H9 (cell line): Measurements from ENCODE around the gene FPR1. TPM values are rescaled to one million over a fixed set of nuclear protein-coding genes. Genes with fewer than 3 reads are reported as not detected.

Experiments used
- DNase-seq: peaks from one replicate; pipeline ENCODE4 v3.0.0-alpha.2; 2017
- H2AFZ ChIP-seq: one replicate; pipeline ENCODE4 v1.6.1; 2013; ENCODE audit warnings: mild to moderate bottlenecking, low read length, control low read depth, moderate library complexity
- H2AK5ac ChIP-seq: 2 replicates; pipeline ENCODE4 v1.6.1; 2013; ENCODE audit warnings: low read length, control low read depth, mixed read lengths; ENCODE audit not compliant: insufficient read length
- H2BK120ac ChIP-seq: one replicate; pipeline ENCODE4 v1.6.1; 2013; ENCODE audit warnings: low read depth, mild to moderate bottlenecking, low read length, control low read depth, inconsistent platforms; ENCODE audit not compliant: poor library complexity, severe bottlenecking
- H2BK12ac ChIP-seq: 2 replicates; pipeline ENCODE4 v1.6.1; 2013; ENCODE audit warnings: low read length, control low read depth, mixed read lengths, low read depth; ENCODE audit not compliant: insufficient read length
- H2BK15ac ChIP-seq: 2 replicates; pipeline ENCODE4 v1.6.1; 2013; ENCODE audit warnings: low read depth, low read length, control low read depth
- H2BK20ac ChIP-seq: one replicate; pipeline ENCODE4 v1.6.1; 2013; ENCODE audit warnings: low read depth, mild to moderate bottlenecking, low read length, control low read depth, inconsistent platforms; ENCODE audit not compliant: poor library complexity, severe bottlenecking
- H2BK5ac ChIP-seq: 2 replicates; pipeline ENCODE4 v1.6.1; 2013; ENCODE audit warnings: low read length, control low read depth, mixed read lengths; ENCODE audit not compliant: insufficient read length
- H3K14ac ChIP-seq: 2 replicates; pipeline ENCODE4 v1.6.1; 2013; ENCODE audit warnings: low read length, control low read depth; ENCODE audit not compliant: insufficient read depth
- H3K18ac ChIP-seq: 2 replicates; pipeline ENCODE4 v1.6.1; 2013; ENCODE audit warnings: low read depth, mild to moderate bottlenecking, mixed read lengths, low read length, control low read depth; ENCODE audit not compliant: insufficient read length
- H3K23ac ChIP-seq: 2 replicates; pipeline ENCODE4 v1.6.1; 2013; ENCODE audit warnings: low read length, control low read depth, mixed read lengths, low read depth; ENCODE audit not compliant: insufficient read length
- H3K23me2 ChIP-seq: 2 replicates; pipeline ENCODE4 v1.6.1; 2013; ENCODE audit warnings: low read depth, mild to moderate bottlenecking, mixed read lengths, low read length, control low read depth; ENCODE audit not compliant: insufficient read length, poor library complexity, severe bottlenecking
- H3K27ac ChIP-seq: 2 replicates; pipeline ENCODE4 v1.5.1; 2013; ENCODE audit warnings: low read length, control low read depth, mixed read lengths, low read depth; ENCODE audit not compliant: insufficient read length
- H3K27me3 ChIP-seq: 2 replicates; pipeline ENCODE4 v1.6.1; 2013; ENCODE audit warnings: low read length, control low read depth, inconsistent platforms; ENCODE audit not compliant: insufficient read depth
- H3K4ac ChIP-seq: 2 replicates; pipeline ENCODE4 v1.6.1; 2013; ENCODE audit warnings: low read depth, mild to moderate bottlenecking, control low read depth, inconsistent platforms, low read length, moderate library complexity
- H3K4me1 ChIP-seq: 2 replicates; pipeline ENCODE4 v1.6.1; 2013; ENCODE audit warnings: low read length, control low read depth, inconsistent platforms; ENCODE audit not compliant: insufficient read depth
- H3K4me2 ChIP-seq: 2 replicates; pipeline ENCODE4 v1.6.1; 2013; ENCODE audit warnings: low read length, control low read depth, mixed read lengths; ENCODE audit not compliant: insufficient read length, insufficient read depth
- H3K56ac ChIP-seq: 2 replicates; pipeline ENCODE4 v1.6.1; 2013; ENCODE audit warnings: low read depth, mild to moderate bottlenecking, mixed read lengths, low read length, control low read depth; ENCODE audit not compliant: insufficient read length
- H3K79me1 ChIP-seq: 2 replicates; pipeline ENCODE4 v1.6.1; 2013; ENCODE audit warnings: low read depth, mild to moderate bottlenecking, moderate library complexity, low read length, control low read depth, inconsistent platforms; ENCODE audit not compliant: insufficient read depth, poor library complexity, severe bottlenecking
- H3K79me2 ChIP-seq: 2 replicates; pipeline ENCODE4 v1.6.1; 2013; ENCODE audit warnings: low read length, control low read depth, inconsistent platforms; ENCODE audit not compliant: insufficient read depth
- H3K9ac ChIP-seq: 2 replicates; pipeline ENCODE4 v1.6.1; 2013; ENCODE audit warnings: low read length, control low read depth, mixed read lengths; ENCODE audit not compliant: insufficient read length; ENCODE audit errors: extremely low read depth
- H3K9me3 ChIP-seq: one replicate; pipeline ENCODE4 v1.6.1; 2013; ENCODE audit warnings: low read depth, low read length, inconsistent platforms; ENCODE audit not compliant: control insufficient read depth
- H3T11ph ChIP-seq: one replicate; pipeline ENCODE4 v1.6.1; 2013; ENCODE audit warnings: mild to moderate bottlenecking, low read length, control low read depth, inconsistent platforms
- H4K20me1 ChIP-seq: one replicate; pipeline ENCODE4 v1.6.1; 2013; ENCODE audit not compliant: control insufficient read depth, insufficient read length, insufficient read depth
- H4K5ac ChIP-seq: 2 replicates; pipeline ENCODE4 v1.6.1; 2013; ENCODE audit warnings: low read depth, mild to moderate bottlenecking, mixed read lengths, low read length, control low read depth; ENCODE audit not compliant: insufficient read length
- H4K8ac ChIP-seq: replicated peaks from 2 replicates; pipeline ENCODE4 v1.6.1; 2013; ENCODE audit warnings: low read length, control low read depth, mixed read lengths, low read depth; ENCODE audit not compliant: insufficient read length
- H4K91ac ChIP-seq: 2 replicates; pipeline ENCODE4 v1.6.1; 2013; ENCODE audit warnings: low read depth, mild to moderate bottlenecking, moderate library complexity, mixed read lengths, low read length, control low read depth; ENCODE audit not compliant: insufficient read length
- H3K27ac Mint-ChIP-seq, 3 experiments: 2 replicates in 2 of 3; 3 replicates in 1 of 3; pipeline ENCODE4 v1.8.0; 2020 to 2021; ENCODE audit warnings: mixed read lengths in 3 of 3, mild to moderate bottlenecking in 1 of 3, moderate library complexity in 1 of 3
- H3K27me3 Mint-ChIP-seq: 2 replicates; pipeline ENCODE4 v1.8.0; 2021; ENCODE audit warnings: low read depth, mild to moderate bottlenecking, moderate library complexity, mixed read lengths
- H3K36me3 Mint-ChIP-seq, 3 experiments: 2 replicates in 2 of 3; 3 replicates in 1 of 3; pipeline ENCODE4 v1.8.0; 2020 to 2021; ENCODE audit warnings: low read depth in 3 of 3, mixed read lengths in 3 of 3; ENCODE audit not compliant: insufficient read depth in 1 of 3
- H3K4me1 Mint-ChIP-seq, 2 experiments: 2 replicates each; pipeline ENCODE4 v1.8.0; 2020; ENCODE audit warnings: mixed read lengths in 2 of 2
- H3K4me3 Mint-ChIP-seq, 2 experiments: 2 replicates in 1 of 2; 3 replicates in 1 of 2; pipeline ENCODE4 v1.8.0; 2020 to 2021; ENCODE audit warnings: mild to moderate bottlenecking in 2 of 2, mixed read lengths in 2 of 2, moderate library complexity in 1 of 2
- H3K9me3 Mint-ChIP-seq, 2 experiments: 2 replicates in 1 of 2; 3 replicates in 1 of 2; pipeline ENCODE4 v1.8.0; 2020; ENCODE audit warnings: mild to moderate bottlenecking in 2 of 2, mixed read lengths in 2 of 2, moderate library complexity in 1 of 2
- WGBS: extraction: QIAGEN DNeasy Blood & Tissue Kit; methylation state at CpG from one replicate; pipeline ENCODE4 v1.1.7; 2013; ENCODE audit warnings: missing lambda C conversion rate, low lambda C conversion rate, mixed read lengths; ENCODE audit not compliant: insufficient read length; ENCODE audit errors: extremely low coverage; 5-methylcytosine and 5-hydroxymethylcytosine counted together
- total RNA-seq: library from RNA; stranded (reverse); gene quantifications from 2 replicates; pipeline ENCODE4 v1.2.1, GENCODE V29; 2021
- TF ChIP-seq, protein P1 (sequence below): fragments of 200-600 bp; sonication (generic); conservative IDR thresholded peaks from 3 replicates; pipeline ENCODE4 v1.8.0; 2021; ENCODE audit warnings: antibody characterized with exemption, mild to moderate bottlenecking

Gene FPR1
- total RNA-seq, 1 experiment from 2014 or later = not detected

DNA sequence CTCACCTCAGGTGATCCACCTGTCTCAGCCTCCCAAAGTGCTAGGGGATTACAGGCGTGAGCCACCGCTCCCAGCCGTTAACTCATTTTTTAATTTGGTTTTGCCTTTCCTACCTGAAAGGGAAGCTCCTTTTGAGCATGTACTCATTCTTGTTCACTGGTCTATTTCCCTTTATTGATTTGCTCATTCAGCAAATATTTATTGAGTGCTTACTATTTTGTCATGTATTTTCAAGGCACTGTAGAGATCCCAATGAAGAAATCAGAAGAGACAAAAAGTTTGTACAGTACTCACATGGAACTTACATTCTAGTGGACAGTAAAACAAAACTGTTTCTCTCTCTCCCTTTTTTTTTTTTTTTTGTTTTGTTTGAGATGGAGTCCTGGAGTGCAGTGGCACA lies 44.8 kb downstream of the FPR1 start:
- no peaks in the 10 kb centered on the region for H4K20me1 ChIP-seq
- H3K36me3 Mint-ChIP-seq = peaks cover 12 to 35% (median 16%) of the 10 kb centered on the region in 3 experiments

More for the DNA sequence above, 44.8 kb downstream of the FPR1 start:
- no peak overlapping the region for H3K9ac ChIP-seq
- no peaks in the 10 kb centered on the region for H3K4me1 ChIP-seq
- H3K9me3 ChIP-seq = no peaks in the 10 kb centered on the region
- H3K4ac ChIP-seq = no peak overlapping the region
- no peak overlapping the region for H3K27ac ChIP-seq
- WGBS = no CpG with 5 or more reads among the region's 3 CpGs
- H3K23ac ChIP-seq = no peak overlapping the region
- no peak overlapping the region for H2BK12ac ChIP-seq
- H3K14ac ChIP-seq = no peak overlapping the region
- H2BK15ac ChIP-seq = no peak overlapping the region
- peaks cover 33% of the 10 kb centered on the region for H3K27me3 Mint-ChIP-seq
- H2BK20ac ChIP-seq = no peak overlapping the region
- H3K4me1 Mint-ChIP-seq = peaks cover 18 to 22% of the 10 kb centered on the region in 2 experiments
- no peak overlapping the region for H3K4me2 ChIP-seq
- no peak overlapping the region for H4K91ac ChIP-seq
- H2BK120ac ChIP-seq = no peak overlapping the region
- TF ChIP-seq, protein P1, sequence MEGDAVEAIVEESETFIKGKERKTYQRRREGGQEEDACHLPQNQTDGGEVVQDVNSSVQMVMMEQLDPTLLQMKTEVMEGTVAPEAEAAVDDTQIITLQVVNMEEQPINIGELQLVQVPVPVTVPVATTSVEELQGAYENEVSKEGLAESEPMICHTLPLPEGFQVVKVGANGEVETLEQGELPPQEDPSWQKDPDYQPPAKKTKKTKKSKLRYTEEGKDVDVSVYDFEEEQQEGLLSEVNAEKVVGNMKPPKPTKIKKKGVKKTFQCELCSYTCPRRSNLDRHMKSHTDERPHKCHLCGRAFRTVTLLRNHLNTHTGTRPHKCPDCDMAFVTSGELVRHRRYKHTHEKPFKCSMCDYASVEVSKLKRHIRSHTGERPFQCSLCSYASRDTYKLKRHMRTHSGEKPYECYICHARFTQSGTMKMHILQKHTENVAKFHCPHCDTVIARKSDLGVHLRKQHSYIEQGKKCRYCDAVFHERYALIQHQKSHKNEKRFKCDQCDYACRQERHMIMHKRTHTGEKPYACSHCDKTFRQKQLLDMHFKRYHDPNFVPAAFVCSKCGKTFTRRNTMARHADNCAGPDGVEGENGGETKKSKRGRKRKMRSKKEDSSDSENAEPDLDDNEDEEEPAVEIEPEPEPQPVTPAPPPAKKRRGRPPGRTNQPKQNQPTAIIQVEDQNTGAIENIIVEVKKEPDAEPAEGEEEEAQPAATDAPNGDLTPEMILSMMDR = no peak
- H3K4me3 Mint-ChIP-seq = no peak overlapping the region
- peaks cover 19% of the 10 kb centered on the region for H3K23me2 ChIP-seq
- H3K79me1 ChIP-seq = no peaks in the 10 kb centered on the region
- H2AK5ac ChIP-seq = no peak overlapping the region
- H3T11ph ChIP-seq = no peak overlapping the region
- H3K79me2 ChIP-seq = no peaks in the 10 kb centered on the region
- H3K27me3 ChIP-seq = no peaks in the 10 kb centered on the region; the same call in 1 of the 2 replicates
- peaks cover 0 to 15% of the 10 kb centered on the region in 2 experiments; a peak in 2 of 5 replicates for H3K9me3 Mint-ChIP-seq
- no peak for DNase-seq
- no peak overlapping the region for H3K27ac Mint-ChIP-seq
- no peak overlapping the region for H2BK5ac ChIP-seq
- H2AFZ ChIP-seq = no peak overlapping the region
- H3K56ac ChIP-seq = no peak overlapping the region
- no peak overlapping the region for H4K5ac ChIP-seq
- no peak overlapping the region for H4K8ac ChIP-seq
- H3K18ac ChIP-seq = no peak overlapping the region
